Measurements from ENCODE around the gene UPF3B.
A peak's percentile ranks its signal among the peaks of the same experiment; 100 is the strongest.

UPF3B gene

DNA sequence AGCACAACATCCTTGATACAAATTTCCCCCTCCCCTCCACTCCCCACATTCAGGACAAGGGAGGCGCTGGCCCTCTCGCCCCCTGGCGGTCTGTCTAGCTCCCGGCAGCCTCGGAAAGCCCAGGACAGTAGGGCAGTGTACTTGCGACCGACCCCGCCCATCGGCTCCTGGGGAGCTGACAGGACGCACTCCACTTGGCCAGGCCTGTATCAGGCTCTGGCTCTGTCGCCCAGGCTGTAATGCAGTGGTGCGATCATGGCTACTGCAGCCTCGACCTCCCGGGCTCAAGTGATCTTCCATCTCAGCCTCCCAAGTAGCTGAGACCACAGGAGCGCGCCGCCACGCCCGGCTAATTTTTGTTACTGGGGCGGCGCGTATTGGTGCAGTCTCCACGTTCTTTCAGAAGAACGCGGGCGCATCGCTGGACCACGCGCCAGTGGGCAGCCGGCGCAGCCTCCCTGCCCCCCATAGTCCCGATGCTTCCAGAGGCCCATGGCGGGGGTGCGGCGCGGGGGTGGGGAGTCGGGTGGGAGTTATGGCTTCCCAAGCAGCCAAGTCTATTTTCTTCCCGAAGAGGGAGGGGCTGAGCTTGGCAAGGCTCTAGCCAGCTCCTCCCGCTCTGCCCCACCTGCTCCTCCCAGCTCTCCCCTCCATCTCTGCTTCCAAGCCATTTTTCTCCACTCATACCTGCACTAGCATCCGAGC is 35.1 kb upstream of the UPF3B start:
- DNase-seq: peak in 1 of 2 donors; percentile 21
- peaks cover 0 to 7% of the 10 kb centered on the region in 2 donors for H3K27me3 ChIP-seq

DNA sequence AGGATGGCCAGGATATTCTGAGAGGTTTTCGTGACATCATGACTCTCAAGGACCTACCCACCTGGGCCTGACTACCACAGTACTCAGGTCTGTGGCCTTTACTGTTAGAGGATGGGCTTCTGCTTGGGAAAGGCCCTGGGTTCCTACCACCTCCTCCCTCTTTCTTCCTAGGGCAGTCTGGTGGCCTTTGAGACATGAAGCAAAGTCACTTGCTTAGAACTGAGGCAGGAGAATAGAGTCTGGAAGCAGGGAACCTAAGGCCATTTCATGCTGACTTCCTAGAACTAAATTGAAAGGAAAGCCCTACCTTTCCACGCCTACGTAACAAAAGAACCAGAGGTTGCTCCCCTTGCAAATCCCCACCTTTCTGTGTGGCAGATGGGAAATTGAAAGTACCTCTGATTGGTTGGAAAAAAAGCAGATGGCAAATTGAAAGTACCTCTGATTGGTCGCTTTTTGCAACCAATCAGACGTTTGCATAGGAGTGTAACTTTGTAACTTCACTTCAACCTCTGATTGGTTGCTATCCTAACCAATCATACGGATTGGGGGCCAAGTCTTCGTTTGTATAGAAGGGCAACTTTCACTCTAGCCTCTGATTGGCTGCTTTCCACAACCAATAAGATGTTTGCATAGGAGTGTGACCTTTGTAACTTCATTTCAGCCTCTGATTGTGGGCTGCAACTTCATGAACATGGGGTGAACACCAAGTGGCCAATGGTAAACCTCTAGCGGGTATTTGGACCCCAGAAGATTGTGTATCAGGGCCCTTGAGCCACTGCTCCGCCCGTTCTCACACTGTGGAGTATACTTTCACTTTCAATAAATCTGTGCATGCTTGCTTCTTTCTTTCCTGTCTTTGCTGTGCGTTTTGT is 33.0 kb upstream of the UPF3B start:
- Histone ChIP-seq H3K4me1 (no peaks in the 10 kb centered on the region), H3K27ac (no peak overlapping the region), H3K27me3 (peaks cover 0 to 7% of the 10 kb centered on the region in 2 donors), H3K9me3 (no peaks in the 10 kb centered on the region), H3K36me3 (no peaks in the 10 kb centered on the region), H3K4me3 (no peak overlapping the region)
- TF ChIP-seq, protein P1, sequence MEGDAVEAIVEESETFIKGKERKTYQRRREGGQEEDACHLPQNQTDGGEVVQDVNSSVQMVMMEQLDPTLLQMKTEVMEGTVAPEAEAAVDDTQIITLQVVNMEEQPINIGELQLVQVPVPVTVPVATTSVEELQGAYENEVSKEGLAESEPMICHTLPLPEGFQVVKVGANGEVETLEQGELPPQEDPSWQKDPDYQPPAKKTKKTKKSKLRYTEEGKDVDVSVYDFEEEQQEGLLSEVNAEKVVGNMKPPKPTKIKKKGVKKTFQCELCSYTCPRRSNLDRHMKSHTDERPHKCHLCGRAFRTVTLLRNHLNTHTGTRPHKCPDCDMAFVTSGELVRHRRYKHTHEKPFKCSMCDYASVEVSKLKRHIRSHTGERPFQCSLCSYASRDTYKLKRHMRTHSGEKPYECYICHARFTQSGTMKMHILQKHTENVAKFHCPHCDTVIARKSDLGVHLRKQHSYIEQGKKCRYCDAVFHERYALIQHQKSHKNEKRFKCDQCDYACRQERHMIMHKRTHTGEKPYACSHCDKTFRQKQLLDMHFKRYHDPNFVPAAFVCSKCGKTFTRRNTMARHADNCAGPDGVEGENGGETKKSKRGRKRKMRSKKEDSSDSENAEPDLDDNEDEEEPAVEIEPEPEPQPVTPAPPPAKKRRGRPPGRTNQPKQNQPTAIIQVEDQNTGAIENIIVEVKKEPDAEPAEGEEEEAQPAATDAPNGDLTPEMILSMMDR (IDR thresholded peaks at IDR 0.05): no peak
- intact Hi-C loops (cut with DNase I; ENCODE audit: low total_unique reads): no loop called here
- DNase-seq: no peak

More for the DNA sequence above, 35.1 kb upstream of the UPF3B start:
- H3K4me3 ChIP-seq: peak overlapping the region in 1 of 2 donors; percentile 12
- H3K4me1 ChIP-seq: no peaks in the 10 kb centered on the region
- H3K36me3 ChIP-seq: no peaks in the 10 kb centered on the region
- H3K27ac ChIP-seq: no peak overlapping the region
- intact Hi-C loops (cut with DNase I; ENCODE audit: low total_unique reads): no loop called here
- no peaks in the 10 kb centered on the region for H3K9me3 ChIP-seq
- TF ChIP-seq, protein P1 (IDR thresholded peaks at IDR 0.05): peak in 1 of 2 experiments; percentile 28

DNA sequence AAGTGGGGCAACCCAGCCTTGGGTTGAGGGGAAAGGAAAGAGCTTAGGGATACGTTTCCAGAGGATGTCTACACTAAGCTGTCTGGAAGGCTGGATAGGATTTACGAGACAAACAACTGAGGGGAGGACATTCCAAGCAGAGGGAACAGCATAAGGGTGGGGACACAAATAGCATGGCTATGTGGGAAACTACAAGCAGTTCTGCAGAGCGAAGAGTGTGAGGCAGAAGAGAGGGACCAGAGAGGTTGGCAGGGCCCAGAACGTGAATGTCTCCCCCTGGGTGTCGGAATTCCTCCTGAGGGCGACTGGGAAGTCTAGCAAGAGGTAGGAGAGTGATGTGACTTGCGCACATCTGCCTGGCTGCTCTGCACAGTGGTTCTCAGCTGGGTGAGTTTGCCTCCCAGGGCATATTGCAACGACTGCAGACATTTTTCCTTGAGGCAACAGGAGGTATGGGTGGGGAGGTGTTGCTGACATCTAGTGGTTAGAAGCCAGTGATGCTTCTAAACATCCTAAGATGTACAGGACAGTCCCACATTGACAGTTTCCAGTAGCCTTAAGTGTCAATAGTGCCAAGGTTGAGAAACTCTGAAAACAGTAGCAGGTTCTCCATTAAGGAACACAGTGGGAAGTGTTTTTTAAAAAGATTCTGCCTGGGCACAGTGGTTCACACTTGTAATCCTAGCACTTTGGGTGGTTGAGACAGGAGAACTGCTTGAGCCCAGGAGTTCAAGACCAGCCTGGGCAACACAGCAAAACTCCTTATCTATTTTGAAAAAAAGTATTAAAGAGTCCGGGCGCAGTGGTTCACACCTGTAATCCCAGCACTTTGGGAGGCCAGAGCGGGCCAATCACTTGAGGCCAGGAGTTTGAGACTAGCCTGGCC is 28.0 kb upstream of the UPF3B start:
- Histone ChIP-seq H3K36me3 (peaks cover 0 to 12% (median 5%) of the 10 kb centered on the region in 3 donors), H3K4me3 (no peak overlapping the region), H3K9me3 (no peaks in the 10 kb centered on the region), H3K27ac (no peak overlapping the region), H3K4me1 (no peaks in the 10 kb centered on the region), H3K27me3 (no peaks in the 10 kb centered on the region)
- no peak for DNase-seq
- TF ChIP-seq, protein P1 (IDR thresholded peaks at IDR 0.05): peak; percentile 45 to 48
- intact Hi-C loops (cut with DNase I; ENCODE audit: low total_unique reads): no loop called here

DNA sequence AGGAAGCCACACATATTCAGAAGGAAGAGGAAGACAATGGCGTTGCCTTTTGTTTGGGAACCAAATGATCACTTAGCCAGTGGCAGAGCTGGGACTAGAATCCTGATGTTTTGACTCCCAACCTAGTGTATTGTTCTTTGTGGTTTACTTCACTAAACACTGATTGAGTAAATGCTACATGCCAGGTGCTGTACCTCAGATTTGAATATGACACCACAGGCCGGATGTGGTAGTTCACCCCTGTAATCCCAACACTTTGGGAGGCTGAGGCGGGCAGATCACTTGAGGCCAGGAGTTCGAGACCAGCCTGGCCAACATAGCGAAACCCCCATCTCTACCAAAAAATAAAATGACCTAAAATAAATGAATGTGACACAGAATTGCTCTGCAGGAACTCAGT is 27.3 kb upstream of the UPF3B start:
- Histone ChIP-seq H3K36me3 (peaks cover 0 to 12% (median 5%) of the 10 kb centered on the region in 3 donors), H3K27me3 (no peaks in the 10 kb centered on the region), H3K27ac (no peak overlapping the region), H3K4me1 (no peaks in the 10 kb centered on the region), H3K9me3 (no peaks in the 10 kb centered on the region), H3K4me3 (no peak overlapping the region)
- TF ChIP-seq, protein P1 (IDR thresholded peaks at IDR 0.05): no peak
- DNase-seq: no peak
- intact Hi-C loops (cut with DNase I; ENCODE audit: low total_unique reads): no loop called here

DNA sequence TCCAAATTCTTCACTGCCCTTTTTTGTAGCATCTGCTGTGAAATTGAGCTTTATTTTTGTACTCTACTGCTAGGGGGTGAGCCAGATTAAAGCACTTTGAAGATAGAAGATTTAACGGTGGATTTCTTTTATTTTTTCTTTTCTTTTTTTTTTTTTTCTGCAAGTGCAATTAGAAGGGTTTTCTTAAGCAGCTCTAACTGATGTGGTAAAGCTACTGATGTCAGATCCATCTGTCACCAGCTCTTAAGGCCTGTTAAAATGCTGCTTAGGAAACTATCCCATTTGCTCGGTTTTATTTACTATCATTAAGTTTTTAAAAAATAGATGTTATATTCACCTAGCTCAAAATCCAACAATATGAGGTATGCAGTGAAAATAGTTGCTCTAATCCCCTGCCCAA is 26.0 kb upstream of the UPF3B start:
- Histone ChIP-seq H3K9me3 (no peaks in the 10 kb centered on the region), H3K27me3 (no peaks in the 10 kb centered on the region), H3K36me3 (peaks cover 0 to 12% (median 5%) of the 10 kb centered on the region in 3 donors), H3K4me1 (no peaks in the 10 kb centered on the region), H3K27ac (no peak overlapping the region), H3K4me3 (no peak overlapping the region)
- TF ChIP-seq, protein P1 (IDR thresholded peaks at IDR 0.05): no peak
- no peak for DNase-seq
- intact Hi-C loops (cut with DNase I; ENCODE audit: low total_unique reads): no loop called here
